Stomach (tissue), 9 donors: Measurements from ENCODE around the gene SENP1. TPM values are rescaled to one million over a fixed set of nuclear protein-coding genes. Genes with fewer than 3 reads are reported as not detected.
A peak's percentile ranks its signal among the peaks of the same experiment; 100 is the strongest.

Source experiments
- DNase-seq, 2 donors: peaks; one replicate each; pipeline versions ENCODE4 v3.0.0 to v3.0.0-alpha.2; 2013 to 2019
- H3K27ac ChIP-seq, 5 donors: fragments of 200-600 bp in 4 of 5; sonication (generic) in 4 of 5; one replicate each; pipeline ENCODE4 v1.5.1; 2013 to 2019; ENCODE audit warnings: mild to moderate bottlenecking in 1 of 5, moderate library complexity in 1 of 5
- H3K27me3 ChIP-seq, 3 donors: fragments of 200-600 bp; sonication (generic); one replicate each; pipeline ENCODE4 v1.5.1; 2017 to 2019; ENCODE audit warnings: mixed run types in 1 of 3
- H3K36me3 ChIP-seq, 4 donors: fragments of 200-600 bp; sonication (generic); 1 replicate in 3 of 4; 2 replicates in 1 of 4; pipeline ENCODE4 v1.5.1; 2016 to 2019
- H3K4me1 ChIP-seq, 4 donors: fragments of 200-600 bp; sonication (generic); one replicate each; pipeline ENCODE4 v1.5.1; 2016 to 2019
- H3K4me3 ChIP-seq, 4 donors: fragments of 200-600 bp; sonication (generic) in 3 of 4; one replicate each; pipeline ENCODE4 v1.5.1; 2016 to 2019; ENCODE audit warnings: mild to moderate bottlenecking in 1 of 4
- H3K9me3 ChIP-seq, 4 donors: fragments of 200-600 bp; sonication (generic); one replicate each; pipeline ENCODE4 v1.5.1; 2016 to 2019
- EP300 ChIP-seq: sonication (generic); formaldehyde crosslinking; IDR thresholded peaks from one replicate; pipeline ENCODE4 v1.6.1; 2017; ENCODE audit warnings: antibody characterized with exemption
- POLR2A ChIP-seq, 4 donors: fragments of 450-650 bp; IDR thresholded peaks; one replicate each; pipeline ENCODE4 v1.6.1; 2016; ENCODE audit warnings: antibody characterized with exemption in 4 of 4, control low read depth in 2 of 4, mild to moderate bottlenecking in 1 of 4, moderate library complexity in 1 of 4
- POLR2AphosphoS5 ChIP-seq, 3 donors: sonication (generic); formaldehyde crosslinking; IDR thresholded peaks; one replicate each; pipeline ENCODE4 v1.6.1; 2016; ENCODE audit warnings: antibody characterized with exemption in 3 of 3
- WGBS, 5 donors: extraction: QIAGEN DNeasy Blood & Tissue Kit in 3 of 5; methylation state at CpG; one replicate each; pipeline versions ENCODE4 v1.1.5 to v1.1.7; 2013 to 2018; 5-methylcytosine and 5-hydroxymethylcytosine counted together
- intact Hi-C: fragments of 100-400 bp; cut with DNase I; formaldehyde crosslinking; loops from one replicate; pipeline ENCODE4 v1.15.1; 2023; ENCODE audit warnings: low total_unique reads
- polyA plus RNA-seq, 3 donors: library from polyadenylated mRNA; stranded (reverse); fragments of 200-250 nt; gene quantifications; one replicate each; pipeline ENCODE4 v1.2.3, GENCODE V29; 2013
- total RNA-seq, 5 donors: library from RNA; depleted of rRNA; stranded (reverse); fragments of >200 nt; gene quantifications; one replicate each; pipeline versions ENCODE4 v1.1.0 to v1.2.3, GENCODE V29; 2014 to 2016
- TF ChIP-seq, protein P1 (sequence below), 7 experiments: fragments of 450-650 bp in 4 of 7; fragments of 200-600 bp in 3 of 7; sonication (generic) in 3 of 7; IDR thresholded peaks; one replicate each; pipeline ENCODE4 v1.5.1; 2016 to 2019; ENCODE audit warnings: antibody characterized with exemption in 7 of 7, control low read depth in 2 of 7, mild to moderate bottlenecking in 1 of 7
- donor health status: healthy with polysubstance abuse.
- donor health status: Bipolar disorder and iron deficiency.
- donor health status: healthy.

The SENP1 gene
- total and polyA plus RNA-seq, 8 donors: 2.9 to 27.5 (median 10.6) TPM

DNA sequence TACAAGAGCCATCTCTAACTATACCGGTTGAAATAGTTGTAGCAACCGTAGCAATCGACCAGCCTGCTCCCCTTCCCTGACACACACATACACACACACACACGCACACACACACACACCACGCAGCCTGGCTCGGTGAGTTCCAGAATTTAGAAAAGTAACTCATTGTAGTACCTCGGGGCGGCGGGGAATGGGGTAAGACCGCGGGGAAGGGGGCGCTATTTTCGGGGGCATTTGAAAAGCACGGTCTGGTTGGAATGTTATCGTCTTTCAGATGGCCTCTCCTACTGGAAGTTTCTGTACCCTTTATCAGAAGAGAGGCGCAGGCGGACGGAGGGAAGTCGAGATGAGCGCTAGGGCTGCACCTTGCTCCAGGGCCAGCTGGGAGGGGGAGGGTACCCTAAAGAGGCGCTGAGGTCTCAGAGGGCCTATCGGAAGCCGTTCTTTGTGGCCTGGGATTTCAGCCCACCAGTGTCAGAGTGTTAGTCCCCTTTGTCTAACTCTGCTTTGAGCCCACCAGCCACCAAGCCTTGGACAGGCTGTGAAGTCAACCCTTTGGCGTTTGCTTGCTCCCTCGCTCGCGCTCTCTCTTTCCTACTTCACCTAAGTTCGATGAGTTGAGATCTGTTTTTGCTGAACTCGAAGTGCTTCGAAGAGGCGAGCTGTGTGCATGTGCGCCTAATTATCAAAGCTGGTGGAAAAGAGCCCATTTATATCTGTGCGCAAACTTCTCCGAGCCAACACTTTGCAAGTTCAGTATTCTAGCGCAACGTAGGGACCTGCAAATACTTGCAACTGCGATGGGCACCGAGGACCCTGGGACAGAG is 102.4 kb downstream of the SENP1 start:
- 4 to 7% (median 5%) methylated on average over 30 to 38 of the region's 38 CpGs for WGBS, 5 donors
- H3K36me3 ChIP-seq: no peaks in the 10 kb centered on the region
- H3K27ac ChIP-seq: peak overlapping the region in 1 of 5 donors; percentile 26
- H3K27me3 ChIP-seq: peaks cover 15 to 100% (median 61%) of the 10 kb centered on the region in 3 donors
- peaks cover 42 to 48% (median 46%) of the 10 kb centered on the region in 4 donors for H3K4me1 ChIP-seq
- no peaks in the 10 kb centered on the region for H3K9me3 ChIP-seq
- peak overlapping the region; percentile 24 to 56 (median 44) for H3K4me3 ChIP-seq
- TF ChIP-seq EP300 (no peak), POLR2AphosphoS5 (IDR thresholded peaks at IDR 0.05) (no peak), POLR2A (IDR thresholded peaks at IDR 0.05) (no peak)
- TF ChIP-seq, protein P1, sequence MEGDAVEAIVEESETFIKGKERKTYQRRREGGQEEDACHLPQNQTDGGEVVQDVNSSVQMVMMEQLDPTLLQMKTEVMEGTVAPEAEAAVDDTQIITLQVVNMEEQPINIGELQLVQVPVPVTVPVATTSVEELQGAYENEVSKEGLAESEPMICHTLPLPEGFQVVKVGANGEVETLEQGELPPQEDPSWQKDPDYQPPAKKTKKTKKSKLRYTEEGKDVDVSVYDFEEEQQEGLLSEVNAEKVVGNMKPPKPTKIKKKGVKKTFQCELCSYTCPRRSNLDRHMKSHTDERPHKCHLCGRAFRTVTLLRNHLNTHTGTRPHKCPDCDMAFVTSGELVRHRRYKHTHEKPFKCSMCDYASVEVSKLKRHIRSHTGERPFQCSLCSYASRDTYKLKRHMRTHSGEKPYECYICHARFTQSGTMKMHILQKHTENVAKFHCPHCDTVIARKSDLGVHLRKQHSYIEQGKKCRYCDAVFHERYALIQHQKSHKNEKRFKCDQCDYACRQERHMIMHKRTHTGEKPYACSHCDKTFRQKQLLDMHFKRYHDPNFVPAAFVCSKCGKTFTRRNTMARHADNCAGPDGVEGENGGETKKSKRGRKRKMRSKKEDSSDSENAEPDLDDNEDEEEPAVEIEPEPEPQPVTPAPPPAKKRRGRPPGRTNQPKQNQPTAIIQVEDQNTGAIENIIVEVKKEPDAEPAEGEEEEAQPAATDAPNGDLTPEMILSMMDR (IDR thresholded peaks at IDR 0.05): no peak
- intact Hi-C loops: no loop called here
- DNase-seq: peak in 1 of 2 donors; percentile 43

DNA sequence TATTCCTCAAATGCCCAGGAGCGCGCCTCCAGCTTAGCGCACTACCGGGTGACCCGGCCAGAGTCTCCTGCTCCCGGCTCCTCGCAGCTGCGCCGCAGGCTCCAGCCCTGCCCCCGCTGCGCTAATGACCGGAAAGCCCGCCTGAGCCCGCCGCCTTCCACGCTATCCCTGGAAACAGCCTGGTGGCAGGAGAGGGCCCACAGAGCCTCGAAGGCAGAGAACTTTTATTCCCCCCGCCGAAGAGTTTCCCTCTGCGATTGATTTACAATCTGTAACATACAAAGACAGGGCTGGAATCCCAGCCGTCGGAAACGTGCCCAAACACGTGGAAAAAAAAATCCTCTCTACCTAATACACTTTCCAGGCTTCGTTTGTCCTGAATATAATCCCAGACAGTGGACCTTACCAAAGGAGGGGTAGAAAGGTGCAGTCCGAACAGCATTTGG is 103.1 kb downstream of the SENP1 start:
- Histone ChIP-seq H3K4me1 (peaks cover 42 to 48% (median 46%) of the 10 kb centered on the region in 4 donors), H3K9me3 (no peaks in the 10 kb centered on the region), H3K36me3 (no peaks in the 10 kb centered on the region), H3K4me3 (peak overlapping the region; percentile 40 to 56 (median 46)), H3K27me3 (peaks cover 15 to 100% (median 61%) of the 10 kb centered on the region in 3 donors), H3K27ac (no peak overlapping the region)
- intact Hi-C loops: no loop called here
- DNase-seq: peak; percentile 48 to 86
- TF ChIP-seq, protein P1 (IDR thresholded peaks at IDR 0.05): no peak
- TF ChIP-seq POLR2AphosphoS5 (IDR thresholded peaks at IDR 0.05): no peak
- no peak for TF ChIP-seq POLR2A (IDR thresholded peaks at IDR 0.05)
- no peak for TF ChIP-seq EP300
- WGBS, 5 donors: 1 to 3% (median 2%) methylated on average over 25 to 26 of the region's 26 CpGs

DNA sequence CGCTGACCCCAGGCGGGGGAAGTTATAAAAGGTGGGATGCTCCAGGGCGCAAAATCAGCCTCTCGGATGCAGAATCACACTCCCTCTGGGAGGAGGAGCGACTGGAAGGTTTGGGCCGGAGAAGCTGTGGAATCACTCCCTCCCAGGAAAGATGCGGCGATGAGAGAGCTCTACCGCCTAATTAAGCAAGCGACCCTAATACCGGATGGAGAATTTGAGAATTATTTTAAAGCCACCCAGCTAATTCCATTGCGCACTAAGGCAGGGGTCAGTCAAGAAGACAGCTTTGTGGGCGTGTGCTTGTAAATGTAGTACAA is 103.5 kb downstream of the SENP1 start:
- 3 to 5% (median 4%) methylated on average over 13 of the region's 13 CpGs for WGBS, 5 donors
- TF ChIP-seq, protein P1 (IDR thresholded peaks at IDR 0.05): no peak
- TF ChIP-seq EP300 (no peak), POLR2A (IDR thresholded peaks at IDR 0.05) (no peak), POLR2AphosphoS5 (IDR thresholded peaks at IDR 0.05) (no peak)
- Histone ChIP-seq H3K9me3 (no peaks in the 10 kb centered on the region), H3K4me3 (peak overlapping the region; percentile 40 to 56 (median 46)), H3K27me3 (peaks cover 15 to 100% (median 61%) of the 10 kb centered on the region in 3 donors), H3K36me3 (no peaks in the 10 kb centered on the region), H3K27ac (peak overlapping the region in 1 of 5 donors; percentile 47), H3K4me1 (peaks cover 42 to 48% (median 46%) of the 10 kb centered on the region in 4 donors)
- no peak for DNase-seq
- intact Hi-C loops: no loop called here

DNA sequence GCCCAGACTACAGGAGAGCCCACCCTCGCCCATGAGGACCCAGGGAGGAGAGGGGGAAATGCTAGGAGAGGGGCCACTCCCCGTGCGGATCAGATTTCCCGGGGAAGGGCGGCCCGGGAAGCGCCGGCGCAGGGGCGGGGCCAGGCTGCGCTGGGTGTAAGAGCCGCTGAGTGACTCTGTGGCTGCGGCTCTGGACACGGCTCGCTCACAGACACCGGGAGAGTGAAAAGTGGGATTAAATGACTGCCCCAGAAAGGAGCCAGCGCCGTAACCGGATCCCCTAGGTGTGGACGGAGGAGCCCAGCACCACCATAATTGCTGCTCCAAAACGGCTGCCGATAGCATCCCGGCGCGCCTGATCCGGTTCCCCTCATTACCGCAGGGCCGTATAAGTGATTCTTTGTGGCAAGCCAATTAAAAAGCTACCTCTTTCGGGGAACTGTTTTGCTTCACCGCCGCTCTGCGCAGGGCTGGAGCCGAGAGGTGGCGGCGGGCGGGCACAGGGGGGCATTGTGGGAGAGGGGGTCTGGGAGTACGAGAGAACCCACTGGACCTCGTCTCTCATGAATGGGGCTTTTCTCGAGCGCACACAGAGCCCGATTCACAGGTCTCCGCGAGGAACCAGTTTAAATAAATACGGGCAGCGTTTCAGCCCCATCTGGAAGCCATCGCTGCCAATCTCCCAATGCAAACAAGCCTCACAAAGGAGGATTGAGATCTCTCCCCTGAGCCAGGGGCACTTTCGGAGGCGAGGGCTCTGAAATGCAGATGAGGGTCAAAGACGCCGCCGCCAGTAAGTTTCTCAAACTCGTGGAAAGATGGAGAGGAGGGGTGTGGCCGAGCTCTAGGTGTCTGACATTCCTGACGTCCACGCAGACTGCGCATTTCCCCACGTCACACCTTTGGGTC is 104.1 kb downstream of the SENP1 start:
- peaks cover 15 to 98% (median 61%) of the 10 kb centered on the region in 3 donors for H3K27me3 ChIP-seq
- H3K27ac ChIP-seq: peak overlapping the region in 2 of 5 donors; percentile 7 to 47
- no peak for TF ChIP-seq EP300
- TF ChIP-seq, protein P1 (IDR thresholded peaks at IDR 0.05): no peak
- TF ChIP-seq POLR2AphosphoS5 (IDR thresholded peaks at IDR 0.05): no peak
- TF ChIP-seq POLR2A (IDR thresholded peaks at IDR 0.05): no peak
- H3K4me1 ChIP-seq: peaks cover 42 to 48% (median 46%) of the 10 kb centered on the region in 4 donors
- H3K4me3 ChIP-seq: peak overlapping the region; percentile 40 to 56 (median 46)
- intact Hi-C loops: no loop called here
- H3K36me3 ChIP-seq: no peaks in the 10 kb centered on the region
- no peaks in the 10 kb centered on the region for H3K9me3 ChIP-seq
- DNase-seq: peak; percentile 46 to 85
- WGBS, 5 donors: 1 to 2% (median 1%) methylated on average over 42 to 57 of the region's 57 CpGs
